ENCODE results near the gene NAV2.

Gene NAV2

GRCh38 chr11:19739872-19740271 lies 27.2 kb downstream of the NAV2 start:
- Histone ChIP-seq H3K4me3 (no peak overlapping the region), H3K9ac (ENCODE audit: insufficient read length) (no peak overlapping the region), H3K27ac (no peak overlapping the region), H3K36me3 (ENCODE audit: insufficient read depth, low read length) (no peaks in the 10 kb centered on the region), H3K9me3 (ENCODE audit: low read depth, low read length) (no peaks in the 10 kb centered on the region)
- no peak for DNase-seq (ENCODE audit: low read depth, low spot score)
- TF ChIP-seq EZH2 (IDR thresholded peaks at IDR 0.05) = no peak
- TF ChIP-seq POLR2AphosphoS5 (IDR thresholded peaks at IDR 0.05; ENCODE audit: borderline replicate concordance, low read depth, low read length) = no peak
- no peak for TF ChIP-seq FOXP2 (optimal IDR thresholded peaks at IDR 0.05; ENCODE audit: control extremely low read depth, extremely low read length, insufficient read depth)

- H3K9ac ChIP-seq (ENCODE audit: insufficient read length) = no peak overlapping the region
- H3K4me3 ChIP-seq = no peak overlapping the region
- H3K27ac ChIP-seq = no peak overlapping the region
- DNase-seq (ENCODE audit: low read depth, low spot score) = no peak
- H3K36me3 ChIP-seq (ENCODE audit: insufficient read depth, low read length) = no peaks in the 10 kb centered on the region
- TF ChIP-seq POLR2AphosphoS5 (IDR thresholded peaks at IDR 0.05; ENCODE audit: borderline replicate concordance, low read depth, low read length) = no peak
- no peak for TF ChIP-seq EZH2 (IDR thresholded peaks at IDR 0.05)
- H3K9me3 ChIP-seq (ENCODE audit: low read depth, low read length) = no peaks in the 10 kb centered on the region
Observed at GRCh38 chr11:19740586-19740985, 27.9 kb downstream of the NAV2 start.

DNA sequence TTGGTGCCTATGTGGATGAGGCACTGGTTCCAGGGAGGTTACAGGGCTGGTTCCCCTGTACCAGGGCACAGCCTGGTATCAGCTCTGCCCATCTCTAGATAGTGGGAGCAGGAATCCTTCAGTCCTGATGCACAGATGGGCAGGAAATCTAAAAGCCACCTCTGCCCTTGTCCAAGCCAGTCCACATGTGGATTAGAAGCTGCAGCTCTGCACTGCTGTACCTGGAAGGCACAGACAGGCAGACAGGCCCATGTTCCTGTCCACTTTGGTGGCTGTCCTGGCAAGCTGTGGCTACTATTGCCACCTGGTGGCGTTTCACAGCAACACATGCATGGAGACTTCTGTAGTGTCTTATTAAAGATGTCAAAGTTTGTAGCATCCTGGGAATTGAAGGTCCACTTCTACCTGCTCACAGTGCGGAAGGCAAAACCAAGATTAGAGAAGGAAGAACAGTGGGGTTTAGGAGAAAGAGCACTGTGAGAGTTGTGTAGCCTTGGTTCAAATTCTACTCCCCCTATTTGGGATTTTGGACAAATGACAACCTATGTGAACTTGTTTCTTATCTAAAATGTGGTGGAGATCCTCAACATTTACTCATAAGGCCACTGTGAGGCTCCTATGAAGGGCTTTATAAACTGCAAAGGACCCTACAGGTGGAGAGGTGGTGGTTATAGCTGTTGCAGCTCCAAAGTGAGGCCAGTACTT lies 30.1 kb downstream of the NAV2 start:
- no peak overlapping the region for H3K9ac ChIP-seq (ENCODE audit: insufficient read length)
- H3K9me3 ChIP-seq (ENCODE audit: low read depth, low read length) = no peaks in the 10 kb centered on the region
- no peak overlapping the region for H3K27ac ChIP-seq
- no peaks in the 10 kb centered on the region for H3K36me3 ChIP-seq (ENCODE audit: insufficient read depth, low read length)
- H3K4me3 ChIP-seq = no peak overlapping the region
- DNase-seq (ENCODE audit: low read depth, low spot score) = no peak
- TF ChIP-seq FOXP2 (optimal IDR thresholded peaks at IDR 0.05; ENCODE audit: control extremely low read depth, extremely low read length, insufficient read depth) = no peak
- no peak for TF ChIP-seq EZH2 (IDR thresholded peaks at IDR 0.05)
- no peak for TF ChIP-seq POLR2AphosphoS5 (IDR thresholded peaks at IDR 0.05; ENCODE audit: borderline replicate concordance, low read depth, low read length)

GRCh38 chr11:19743622-19744021 lies 31.0 kb downstream of the NAV2 start:
- no peak overlapping the region for H3K27ac ChIP-seq

DNA sequence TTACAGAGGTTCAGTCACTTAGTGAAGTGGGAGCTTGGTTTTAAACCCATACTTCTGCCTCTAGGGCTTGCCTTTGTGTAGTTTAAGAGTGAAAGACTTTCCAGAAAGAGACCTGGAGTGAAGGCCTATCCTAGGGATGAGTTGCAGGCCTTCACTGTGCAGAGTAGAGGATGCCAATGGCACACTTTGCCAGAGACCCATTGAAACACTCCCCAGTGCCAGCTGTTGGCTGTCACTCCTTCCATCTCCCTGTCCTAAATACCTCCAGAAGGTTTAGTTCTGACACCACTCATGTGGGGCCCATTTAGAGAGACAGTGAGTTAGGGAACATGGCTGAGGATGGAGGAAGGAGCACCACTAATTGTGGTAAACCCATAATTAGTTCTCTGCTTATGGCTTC lies 31.5 kb downstream of the NAV2 start:
- no peak for DNase-seq (ENCODE audit: low read depth, low spot score)
- no peaks in the 10 kb centered on the region for H3K36me3 ChIP-seq (ENCODE audit: insufficient read depth, low read length)
- H3K27ac ChIP-seq = no peak overlapping the region
- no peak overlapping the region for H3K4me3 ChIP-seq
- no peaks in the 10 kb centered on the region for H3K9me3 ChIP-seq (ENCODE audit: low read depth, low read length)
- TF ChIP-seq FOXP2 (optimal IDR thresholded peaks at IDR 0.05; ENCODE audit: control extremely low read depth, extremely low read length, insufficient read depth) (no peak), POLR2AphosphoS5 (IDR thresholded peaks at IDR 0.05; ENCODE audit: borderline replicate concordance, low read depth, low read length) (no peak), EZH2 (IDR thresholded peaks at IDR 0.05) (no peak)
- no peak overlapping the region for H3K9ac ChIP-seq (ENCODE audit: insufficient read length)

More at GRCh38 chr11:19743622-19744021, 31.0 kb downstream of the NAV2 start:
- Histone ChIP-seq H3K4me3 (no peak overlapping the region), H3K9ac (ENCODE audit: insufficient read length) (no peak overlapping the region), H3K36me3 (ENCODE audit: insufficient read depth, low read length) (no peaks in the 10 kb centered on the region), H3K9me3 (ENCODE audit: low read depth, low read length) (no peaks in the 10 kb centered on the region)
- no peak for DNase-seq (ENCODE audit: low read depth, low spot score)
- TF ChIP-seq FOXP2 (optimal IDR thresholded peaks at IDR 0.05; ENCODE audit: control extremely low read depth, extremely low read length, insufficient read depth) (no peak), EZH2 (IDR thresholded peaks at IDR 0.05) (no peak), POLR2AphosphoS5 (IDR thresholded peaks at IDR 0.05; ENCODE audit: borderline replicate concordance, low read depth, low read length) (no peak)

DNA sequence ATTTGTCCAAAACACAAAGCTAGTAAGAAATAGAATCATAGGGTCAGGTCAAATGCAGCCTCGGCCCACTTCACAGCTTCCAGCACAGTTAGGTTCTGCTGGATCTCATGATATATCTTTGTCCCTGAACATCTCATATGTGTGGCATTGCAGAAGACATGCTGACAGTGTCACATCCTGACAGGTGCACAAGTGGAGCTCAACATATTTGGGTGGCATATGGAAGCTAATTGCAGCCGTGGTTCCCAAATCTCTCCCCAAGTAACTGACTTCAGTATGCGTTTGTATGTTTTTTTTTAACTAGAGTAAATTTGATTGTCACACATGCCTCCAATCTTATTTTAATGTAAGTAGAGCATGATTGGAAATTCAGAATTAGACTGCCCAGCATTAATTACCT lies 33.4 kb downstream of the NAV2 start:
- Histone ChIP-seq H3K4me3 (no peak overlapping the region), H3K9me3 (ENCODE audit: low read depth, low read length) (no peaks in the 10 kb centered on the region), H3K27ac (no peak overlapping the region), H3K36me3 (ENCODE audit: insufficient read depth, low read length) (no peaks in the 10 kb centered on the region), H3K9ac (ENCODE audit: insufficient read length) (no peak overlapping the region)
- DNase-seq (ENCODE audit: low read depth, low spot score) = no peak
- TF ChIP-seq POLR2AphosphoS5 (IDR thresholded peaks at IDR 0.05; ENCODE audit: borderline replicate concordance, low read depth, low read length) = no peak

DNA sequence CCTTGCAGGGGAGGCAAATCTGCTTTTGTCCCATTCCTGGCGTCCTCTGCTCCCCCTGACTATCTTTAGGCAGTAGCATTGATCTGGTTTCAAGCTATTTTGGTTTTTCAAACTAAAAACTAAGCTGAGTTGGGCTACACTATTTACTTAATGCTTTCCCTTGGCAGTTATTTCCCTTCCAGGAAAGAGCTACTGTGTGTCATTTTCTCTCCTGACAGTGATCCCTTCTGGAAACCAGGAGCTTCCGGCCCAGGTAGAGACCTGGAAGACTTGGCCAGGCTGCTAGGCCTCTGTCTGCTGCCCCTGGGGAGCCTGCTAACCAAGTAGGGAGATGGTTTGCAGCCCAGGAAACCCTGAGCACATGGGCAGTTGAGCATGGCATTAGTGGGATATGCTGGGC lies 35.0 kb downstream of the NAV2 start:
- Histone ChIP-seq H3K9ac (ENCODE audit: insufficient read length) (no peak overlapping the region), H3K36me3 (ENCODE audit: insufficient read depth, low read length) (no peaks in the 10 kb centered on the region), H3K4me3 (no peak overlapping the region), H3K27ac (no peak overlapping the region), H3K9me3 (ENCODE audit: low read depth, low read length) (no peaks in the 10 kb centered on the region)
- DNase-seq (ENCODE audit: low read depth, low spot score) = no peak
- TF ChIP-seq POLR2AphosphoS5 (IDR thresholded peaks at IDR 0.05; ENCODE audit: borderline replicate concordance, low read depth, low read length) (no peak), EZH2 (IDR thresholded peaks at IDR 0.05) (no peak), FOXP2 (optimal IDR thresholded peaks at IDR 0.05; ENCODE audit: control extremely low read depth, extremely low read length, insufficient read depth) (no peak)

- Histone ChIP-seq H3K4me3 (no peak overlapping the region), H3K36me3 (ENCODE audit: insufficient read depth, low read length) (no peaks in the 10 kb centered on the region), H3K27ac (no peak overlapping the region), H3K9me3 (ENCODE audit: low read depth, low read length) (no peaks in the 10 kb centered on the region), H3K9ac (ENCODE audit: insufficient read length) (no peak overlapping the region)
- TF ChIP-seq EZH2 (IDR thresholded peaks at IDR 0.05) (no peak), POLR2AphosphoS5 (IDR thresholded peaks at IDR 0.05; ENCODE audit: borderline replicate concordance, low read depth, low read length) (no peak), FOXP2 (optimal IDR thresholded peaks at IDR 0.05; ENCODE audit: control extremely low read depth, extremely low read length, insufficient read depth) (no peak)
- DNase-seq (ENCODE audit: low read depth, low spot score) = no peak
Observed at GRCh38 chr11:19751055-19751454, 38.4 kb downstream of the NAV2 start.

- Histone ChIP-seq H3K27ac (no peak overlapping the region), H3K36me3 (ENCODE audit: insufficient read depth, low read length) (no peaks in the 10 kb centered on the region), H3K4me3 (no peak overlapping the region), H3K9me3 (ENCODE audit: low read depth, low read length) (no peaks in the 10 kb centered on the region), H3K9ac (ENCODE audit: insufficient read length) (no peak overlapping the region)
- TF ChIP-seq EZH2 (IDR thresholded peaks at IDR 0.05) = no peak
- TF ChIP-seq POLR2AphosphoS5 (IDR thresholded peaks at IDR 0.05; ENCODE audit: borderline replicate concordance, low read depth, low read length) = no peak
- no peak for TF ChIP-seq FOXP2 (optimal IDR thresholded peaks at IDR 0.05; ENCODE audit: control extremely low read depth, extremely low read length, insufficient read depth)
- DNase-seq (ENCODE audit: low read depth, low spot score) = no peak
Observed at GRCh38 chr11:19753451-19754106, 40.9 kb downstream of the NAV2 start.

Data from SK-N-MC (cell line).